B cell (primary cell): ENCODE data around the gene XPO6. TPM values are rescaled to one million over a fixed set of nuclear protein-coding genes. Genes with fewer than 3 reads are reported as not detected.

Source experiments
- ATAC-seq: fragments of 200-7000 bp; cut with Tn5 transposase; one replicate; pipeline ENCODE4 v1.10.0; 2021; ENCODE audit warnings: low read depth, mild to moderate bottlenecking, moderate number of reproducible peaks, moderate library complexity
- CTCF ChIA-PET: fragments of 350-600 bp; sonication (Branson Sonifier 250); formaldehyde crosslinking; loops from one replicate; lab custom pipeline; 2021; ENCODE audit warnings: antibody characterized with exemption, inconsistent platforms; lab: Charles Lee
- POLR2A ChIA-PET: fragments of 350-600 bp; sonication (Branson Sonifier 250); formaldehyde crosslinking; loops from one replicate; lab custom pipeline; 2021; ENCODE audit warnings: antibody characterized with exemption; lab: Charles Lee
- DNase-seq: peaks from one replicate; pipeline ENCODE4 v3.0.0; 2013
- H2AFZ ChIP-seq: 2 replicates; pipeline ENCODE4 v1.6.1; 2012; ENCODE audit warnings: mild to moderate bottlenecking, low read depth, low read length; ENCODE audit not compliant: insufficient read depth, poor library complexity, severe bottlenecking
- H3K27ac ChIP-seq, 2 donors: 1 replicate in 1 of 2; 2 replicates in 1 of 2; pipeline ENCODE4 v1.5.1; 2012 to 2013; ENCODE audit warnings: low read length in 2 of 2, mild to moderate bottlenecking in 2 of 2, moderate library complexity in 1 of 2
- H3K27me3 ChIP-seq, 4 experiments: fragments of 200-600 bp in 1 of 4; sonication (generic) in 1 of 4; replicated peaks in 1 of 4; 1 replicate in 2 of 4; 2 replicates in 2 of 4; pipeline versions ENCODE4 v1.6.1 to v1.7.0; 2013 to 2016; ENCODE audit warnings: low read length in 3 of 4, mild to moderate bottlenecking in 2 of 4, mixed read lengths in 1 of 4, moderate library complexity in 1 of 4; ENCODE audit not compliant: insufficient read depth in 4 of 4, control insufficient read depth in 3 of 4; ENCODE audit errors: control extremely low read depth in 1 of 4
- H3K36me3 ChIP-seq, 2 experiments: replicated peaks in 1 of 2; 1 replicate in 1 of 2; 2 replicates in 1 of 2; pipeline versions ENCODE4 v1.6.1 to v1.7.1; 2013; ENCODE audit warnings: low read length in 1 of 2; ENCODE audit not compliant: insufficient read depth in 2 of 2, control insufficient read depth in 1 of 2; ENCODE audit errors: control extremely low read depth in 1 of 2, extremely low read depth in 1 of 2
- H3K4me1 ChIP-seq, 2 donors: fragments of 200-600 bp in 1 of 2; sonication (generic) in 1 of 2; 1 replicate in 1 of 2; 2 replicates in 1 of 2; pipeline versions ENCODE4 v1.5.1 to v1.6.1; 2013 to 2017; ENCODE audit warnings: low read length in 2 of 2; ENCODE audit not compliant: control insufficient read depth in 2 of 2, insufficient read depth in 2 of 2
- H3K4me2 ChIP-seq: replicated peaks from 2 replicates; pipeline ENCODE3; 2012; ENCODE audit warnings: mild to moderate bottlenecking, low read depth, low read length; ENCODE audit not compliant: poor library complexity, severe bottlenecking
- H3K4me3 ChIP-seq, 5 experiments: fragments of 200-600 bp in 1 of 5; sonication (generic) in 1 of 5; 1 replicate in 3 of 5; 2 replicates in 2 of 5; pipeline versions ENCODE4 v1.5.1 to v1.7.0; 2011 to 2016; ENCODE audit warnings: low read length in 4 of 5, mild to moderate bottlenecking in 4 of 5, low read depth in 2 of 5, control low read depth in 1 of 5, moderate library complexity in 1 of 5; ENCODE audit not compliant: insufficient read depth in 1 of 5; ENCODE audit errors: control extremely low read depth in 1 of 5, extremely low read depth in 1 of 5
- H3K79me2 ChIP-seq: fragments of 200-600 bp; sonication (generic); one replicate; pipeline ENCODE4 v1.6.0; 2016; ENCODE audit warnings: low read length; ENCODE audit not compliant: control insufficient read depth, insufficient read depth
- H3K9ac ChIP-seq: fragments of 200-600 bp; sonication (generic); 2 replicates; pipeline ENCODE4 v1.6.1; 2017; ENCODE audit warnings: mild to moderate bottlenecking, low read length, moderate library complexity
- H3K9me3 ChIP-seq, 3 donors: one replicate each; pipeline versions ENCODE4 v1.6.1 to v1.7.1; 2013; ENCODE audit warnings: low read length in 2 of 3; ENCODE audit not compliant: control insufficient read depth in 2 of 3, insufficient read depth in 1 of 3; ENCODE audit errors: control extremely low read depth in 1 of 3
- H4K20me1 ChIP-seq: 2 replicates; pipeline ENCODE4 v1.6.0; 2012; ENCODE audit warnings: mild to moderate bottlenecking, low read length; ENCODE audit not compliant: insufficient read depth, control insufficient read depth, poor library complexity, severe bottlenecking
- H3K27ac Mint-ChIP-seq: one replicate; pipeline ENCODE4 v1.8.0; 2021; ENCODE audit warnings: mixed read lengths
- H3K27me3 Mint-ChIP-seq: one replicate; pipeline ENCODE4 v1.8.0; 2021; ENCODE audit warnings: mixed read lengths
- H3K4me1 Mint-ChIP-seq: one replicate; pipeline ENCODE4 v1.8.0; 2021; ENCODE audit warnings: mixed read lengths
- H3K4me3 Mint-ChIP-seq: one replicate; pipeline ENCODE4 v1.8.0; 2021; ENCODE audit warnings: mixed read lengths
- H3K9me3 Mint-ChIP-seq: one replicate; pipeline ENCODE4 v1.8.0; 2022; ENCODE audit warnings: mixed read lengths; ENCODE audit not compliant: insufficient read depth
- EZH2 ChIP-seq: IDR thresholded peaks from 2 replicates; pipeline ENCODE4 v1.6.1; 2012; ENCODE audit warnings: borderline replicate concordance, low read depth, mild to moderate bottlenecking, moderate library complexity, low read length; ENCODE audit not compliant: insufficient read depth, poor library complexity, severe bottlenecking
- WGBS: methylation state at CpG from one replicate; pipeline ENCODE4 v1.1.5; 2013; ENCODE audit warnings: missing lambda C conversion rate; ENCODE audit not compliant: insufficient coverage; 5-methylcytosine and 5-hydroxymethylcytosine counted together
- intact Hi-C: fragments of 100-400 bp; cut with micrococcal nuclease; formaldehyde crosslinking; loops from one replicate; pipeline ENCODE4 v1.10.0; 2022
- polyA plus RNA-seq: library from polyadenylated mRNA; depleted of rRNA; stranded (reverse); fragments of >200 nt; gene quantifications from 2 replicates; pipeline ENCODE4 v1.2.3, GENCODE V29; 2012
- total RNA-seq, 2 donors: library from RNA; stranded (reverse); fragments of 120-200 nt in 1 of 2; gene quantifications; 1 replicate in 1 of 2; 2 replicates in 1 of 2; pipeline versions ENCODE4 v1.2.3 to v1.2.4, GENCODE V29; 2013 to 2022
- TF ChIP-seq, protein P1 (sequence below): fragments of 200-600 bp; IDR thresholded peaks from one replicate; pipeline ENCODE4 v1.8.0; 2022; ENCODE audit warnings: antibody characterized with exemption, mild to moderate bottlenecking

The XPO6 gene
- total and polyA plus RNA-seq, 2 donors (not counting 1 experiment from before 2014, with no cell fraction given) = 259 to 303 TPM

DNA sequence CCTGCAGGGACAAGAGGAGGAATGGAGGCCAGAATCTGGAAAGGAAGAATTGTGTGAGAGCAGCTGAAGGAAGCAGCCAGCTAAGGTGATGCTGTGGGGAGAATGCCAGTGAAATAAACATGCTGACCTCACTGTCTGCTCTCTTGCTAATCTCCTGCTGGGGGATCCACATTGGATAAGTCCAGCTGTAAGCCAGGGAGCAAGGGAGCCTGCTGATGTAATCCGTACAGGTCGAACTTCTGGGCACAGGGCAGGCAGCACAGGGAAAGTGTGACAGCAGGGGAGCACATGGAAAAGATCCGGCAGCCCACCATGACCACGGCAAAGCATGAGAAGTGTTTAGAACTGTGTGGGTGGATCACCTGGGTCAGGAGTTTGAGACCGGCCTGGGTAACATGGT, 7.5 kb upstream of the XPO6 start:
- no peaks in the 10 kb centered on the region for H3K36me3 ChIP-seq
- no peak overlapping the region for H3K4me3 ChIP-seq
- no peaks in the 10 kb centered on the region for H3K9me3 Mint-ChIP-seq
- H3K27me3 Mint-ChIP-seq = no peaks in the 10 kb centered on the region
- DNase-seq = no peak
- H3K27ac ChIP-seq = no peak overlapping the region
- no peak overlapping the region for H3K27ac Mint-ChIP-seq
- 92% methylated on average over 4 of the region's 5 CpGs for WGBS
- no peak overlapping the region for H3K4me2 ChIP-seq
- ChIA-PET CTCF (interaction anchor here (0.7 to 4.7 kb wide), 6 partner anchors 10 to 246 kb away, joined by 3 to 49 read pairs (median 5); no protein-coding TSS in a partner anchor), POLR2A (no interaction called here)
- no peak overlapping the region for H3K4me3 Mint-ChIP-seq
- no peak for ATAC-seq
- H4K20me1 ChIP-seq = no peaks in the 10 kb centered on the region
- H3K79me2 ChIP-seq = no peaks in the 10 kb centered on the region
- no peaks in the 10 kb centered on the region for H3K27me3 ChIP-seq
- no peaks in the 10 kb centered on the region for H3K4me1 Mint-ChIP-seq
- H3K9ac ChIP-seq = no peak overlapping the region
- TF ChIP-seq, protein P1, sequence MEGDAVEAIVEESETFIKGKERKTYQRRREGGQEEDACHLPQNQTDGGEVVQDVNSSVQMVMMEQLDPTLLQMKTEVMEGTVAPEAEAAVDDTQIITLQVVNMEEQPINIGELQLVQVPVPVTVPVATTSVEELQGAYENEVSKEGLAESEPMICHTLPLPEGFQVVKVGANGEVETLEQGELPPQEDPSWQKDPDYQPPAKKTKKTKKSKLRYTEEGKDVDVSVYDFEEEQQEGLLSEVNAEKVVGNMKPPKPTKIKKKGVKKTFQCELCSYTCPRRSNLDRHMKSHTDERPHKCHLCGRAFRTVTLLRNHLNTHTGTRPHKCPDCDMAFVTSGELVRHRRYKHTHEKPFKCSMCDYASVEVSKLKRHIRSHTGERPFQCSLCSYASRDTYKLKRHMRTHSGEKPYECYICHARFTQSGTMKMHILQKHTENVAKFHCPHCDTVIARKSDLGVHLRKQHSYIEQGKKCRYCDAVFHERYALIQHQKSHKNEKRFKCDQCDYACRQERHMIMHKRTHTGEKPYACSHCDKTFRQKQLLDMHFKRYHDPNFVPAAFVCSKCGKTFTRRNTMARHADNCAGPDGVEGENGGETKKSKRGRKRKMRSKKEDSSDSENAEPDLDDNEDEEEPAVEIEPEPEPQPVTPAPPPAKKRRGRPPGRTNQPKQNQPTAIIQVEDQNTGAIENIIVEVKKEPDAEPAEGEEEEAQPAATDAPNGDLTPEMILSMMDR = no peak
- no peak for TF ChIP-seq EZH2
- H3K4me1 ChIP-seq = no peaks in the 10 kb centered on the region
- H2AFZ ChIP-seq = no peak overlapping the region
- intact Hi-C loops = loop anchor here (2.0 to 10.0 kb wide), 2 partner anchors 78 to 664 kb away; partner anchors contain the start of gene KATNIP
- no peaks in the 10 kb centered on the region for H3K9me3 ChIP-seq

DNA sequence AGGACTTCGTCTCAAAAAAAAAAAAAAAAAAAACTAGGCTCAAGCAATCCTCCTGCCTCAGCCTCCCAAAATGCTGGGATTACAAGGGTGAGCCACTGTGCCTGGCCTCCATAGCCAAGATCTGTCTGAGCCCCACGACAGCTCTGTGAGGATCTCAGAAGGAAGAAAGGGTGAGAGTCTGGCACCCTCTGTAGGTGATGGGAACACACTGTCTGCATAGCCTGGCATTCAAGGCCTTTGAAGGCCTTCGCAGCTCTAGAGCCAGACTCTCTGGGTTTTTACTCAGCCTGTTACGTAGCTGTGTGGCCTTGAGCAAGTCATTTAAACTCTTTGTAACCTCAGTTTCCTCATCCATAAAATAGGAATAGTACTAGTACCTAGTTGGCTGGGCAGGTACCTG, 6.3 kb upstream of the XPO6 start:
- no peaks in the 10 kb centered on the region for H3K4me1 ChIP-seq
- H3K27me3 ChIP-seq = no peaks in the 10 kb centered on the region
- Mint-ChIP-seq H3K4me3 (no peak overlapping the region), H3K4me1 (no peaks in the 10 kb centered on the region), H3K27me3 (no peaks in the 10 kb centered on the region), H3K27ac (no peak overlapping the region), H3K9me3 (no peaks in the 10 kb centered on the region)
- no peak overlapping the region for H3K9ac ChIP-seq
- H3K36me3 ChIP-seq = no peaks in the 10 kb centered on the region
- H3K4me2 ChIP-seq = no peak overlapping the region
- ChIA-PET POLR2A (interaction anchor here (0.6 to 0.7 kb wide), 2 partner anchors 13 to 67 kb away, joined by 5 to 10 read pairs; no protein-coding TSS in a partner anchor), CTCF (interaction anchor here (0.7 to 4.7 kb wide), 32 partner anchors 8 to 703 kb away, joined by 3 to 49 read pairs (median 3); partner anchors contain the start of genes GTF3C1 and KATNIP)
- DNase-seq = peak; percentile 78
- H2AFZ ChIP-seq = no peak overlapping the region
- peak; percentile 88 for ATAC-seq
- no peak overlapping the region for H3K27ac ChIP-seq
- no peaks in the 10 kb centered on the region for H4K20me1 ChIP-seq
- no peaks in the 10 kb centered on the region for H3K79me2 ChIP-seq
- WGBS = 45% methylated on average over 2 of the region's 4 CpGs
- no peaks in the 10 kb centered on the region for H3K9me3 ChIP-seq
- TF ChIP-seq EZH2 = no peak
- TF ChIP-seq, protein P1 = peak; percentile 68
- intact Hi-C loops = loop anchor here (2.0 to 10.0 kb wide), 2 partner anchors 77 to 663 kb away; partner anchors contain the start of gene KATNIP
- no peak overlapping the region for H3K4me3 ChIP-seq
